HG03575 (cell line): ENCODE measurements around the gene PLD3.
"Not testable (repeated sequence)": the region's sequence is repeated elsewhere in the genome, so short reads cannot be mapped to it uniquely, and the experiment has no call there.

Experiments used
- ATAC-seq: cut with Tn5 transposase; IDR thresholded peaks from one replicate; pipeline ENCODE4 v1.9.1; 2021; ENCODE audit not compliant: unreplicated experiment, insufficient number of reproducible peaks, low FRiP score; ENCODE audit errors: extremely low read depth

Gene PLD3

DNA sequence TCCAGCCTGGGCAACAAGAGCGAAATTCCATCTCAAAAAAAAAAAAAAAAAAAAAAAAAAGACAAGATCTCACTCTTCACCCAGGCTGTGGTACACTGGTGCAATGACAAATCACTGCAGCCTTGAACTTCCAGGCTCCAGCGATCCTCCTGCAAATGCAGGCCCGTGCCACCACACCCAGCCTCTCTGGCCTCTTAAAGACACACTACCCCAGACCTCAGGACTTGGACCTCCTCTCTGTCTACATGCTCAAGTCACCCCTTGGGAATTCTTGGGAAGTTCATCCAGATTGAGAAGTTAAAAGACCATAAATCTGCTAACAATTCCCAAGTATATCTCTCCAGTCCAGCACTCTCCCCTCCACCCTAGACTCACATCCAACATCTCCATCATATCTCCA is 52.1 kb downstream of the PLD3 start:
- no peak for ATAC-seq

DNA sequence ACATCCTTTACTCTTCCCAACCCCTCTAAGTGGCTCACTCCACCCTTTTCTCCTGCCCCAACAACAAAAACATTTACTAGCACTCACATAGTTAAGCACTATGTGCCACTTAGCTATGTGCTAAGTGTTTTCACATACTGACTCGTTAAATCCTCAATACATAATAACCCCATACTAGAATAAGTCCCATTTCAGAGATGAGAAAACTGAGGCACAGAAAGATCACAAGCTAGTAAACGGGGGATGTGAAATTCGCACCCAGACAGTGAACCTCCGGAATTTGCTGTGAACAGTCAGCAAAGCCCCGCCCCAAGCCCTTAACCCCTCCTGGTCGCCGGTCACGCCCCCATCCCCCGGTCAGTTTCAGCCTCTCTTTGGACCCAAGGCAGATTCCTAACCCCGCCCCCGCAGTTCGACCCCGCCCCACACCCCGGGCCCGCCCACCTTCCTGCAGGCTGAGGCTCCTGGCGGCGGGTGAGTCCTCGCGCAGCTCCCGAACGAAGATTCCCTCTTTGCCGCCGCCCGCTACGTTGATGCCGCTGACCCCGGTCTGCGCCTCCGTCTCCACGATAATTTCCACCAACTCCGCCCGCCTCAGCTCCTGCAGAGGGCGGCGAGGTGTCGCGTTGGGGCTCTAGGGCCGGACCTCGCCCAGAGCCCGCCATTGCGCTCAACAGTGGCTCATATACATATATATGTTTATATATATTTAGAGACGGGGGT is 54.9 kb downstream of the PLD3 start:
- ATAC-seq = no peak

DNA sequence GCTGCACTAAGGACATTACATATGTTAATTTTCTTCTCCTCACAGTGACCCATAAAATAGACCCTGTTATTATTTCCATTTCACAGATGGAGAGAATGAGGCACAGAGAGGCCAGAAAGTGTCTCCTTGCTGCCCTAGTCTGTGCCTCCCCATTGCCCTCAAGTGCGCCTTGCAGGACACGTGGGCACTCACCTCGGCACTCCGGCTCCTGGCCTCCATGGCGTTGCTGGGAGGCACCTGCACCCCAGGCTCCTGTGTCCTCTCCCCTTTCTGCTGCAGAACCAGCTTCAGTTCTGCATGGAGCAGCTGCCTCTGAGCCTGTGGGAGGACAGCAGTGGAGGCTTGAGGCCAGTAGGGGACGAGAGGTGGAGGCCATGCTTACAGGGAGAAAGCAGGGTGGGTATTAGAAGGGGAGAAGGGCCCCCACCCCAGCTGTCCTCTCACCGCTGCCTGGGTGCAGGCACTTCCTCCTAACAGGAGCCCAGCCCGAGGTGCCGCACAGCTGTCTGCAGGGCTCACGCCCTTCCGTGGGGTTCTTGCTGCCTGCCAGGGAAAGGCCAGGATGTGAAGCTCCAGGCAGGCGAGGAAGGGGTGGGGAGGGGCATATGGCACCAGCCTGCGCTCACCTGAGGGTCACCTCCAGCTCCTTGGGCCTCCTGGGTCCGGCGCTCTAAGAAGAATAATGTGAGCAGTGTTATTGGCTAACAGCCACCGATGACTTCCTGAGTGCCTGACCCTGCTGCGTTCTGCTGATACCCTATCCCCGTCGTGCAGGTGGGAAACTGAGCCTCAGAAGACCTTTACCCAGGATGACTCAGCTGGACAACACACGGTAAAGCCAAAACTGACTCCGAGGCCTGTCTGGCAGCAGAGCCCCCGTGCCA is 59.5 kb downstream of the PLD3 start:
- no peak for ATAC-seq

DNA sequence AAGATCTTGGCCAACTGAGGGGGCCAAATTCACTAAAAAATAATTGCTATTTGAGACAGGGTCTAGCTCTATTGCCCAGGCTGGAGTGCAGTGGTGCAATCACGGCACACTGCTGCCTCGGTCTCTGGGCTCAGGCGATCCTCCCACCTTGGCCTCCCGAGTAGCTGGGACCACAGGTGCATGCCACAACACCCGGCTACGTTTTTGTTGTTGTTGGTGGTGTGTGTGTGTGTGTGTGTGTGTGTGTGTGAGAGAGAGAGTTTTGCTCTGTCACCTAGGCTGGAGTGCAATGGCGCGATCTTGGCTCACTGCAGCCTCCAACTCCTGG is 60.1 kb downstream of the PLD3 start:
- ATAC-seq = not testable (repeated sequence)

DNA sequence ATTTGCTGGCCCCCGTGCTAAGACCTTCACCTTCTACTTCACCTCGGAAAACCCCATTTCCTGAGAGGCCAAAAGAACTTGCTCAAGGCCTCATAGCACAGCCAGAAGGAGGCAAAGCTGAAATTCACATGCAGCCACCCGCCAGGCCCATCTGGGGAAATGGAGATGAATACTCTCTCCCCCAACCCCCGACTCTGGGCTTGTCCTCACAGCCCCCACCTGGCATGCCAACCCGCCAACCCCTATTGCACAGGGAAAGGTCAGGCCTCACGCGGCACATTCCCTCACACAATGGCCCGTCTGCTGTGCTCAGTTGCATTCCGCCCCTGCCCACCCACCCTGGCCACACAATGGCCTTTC is 61.5 kb downstream of the PLD3 start:
- ATAC-seq = no peak

- no peak for ATAC-seq
Observed at GRCh38 chr19:40411125-40411842, 62.8 kb downstream of the PLD3 start.

DNA sequence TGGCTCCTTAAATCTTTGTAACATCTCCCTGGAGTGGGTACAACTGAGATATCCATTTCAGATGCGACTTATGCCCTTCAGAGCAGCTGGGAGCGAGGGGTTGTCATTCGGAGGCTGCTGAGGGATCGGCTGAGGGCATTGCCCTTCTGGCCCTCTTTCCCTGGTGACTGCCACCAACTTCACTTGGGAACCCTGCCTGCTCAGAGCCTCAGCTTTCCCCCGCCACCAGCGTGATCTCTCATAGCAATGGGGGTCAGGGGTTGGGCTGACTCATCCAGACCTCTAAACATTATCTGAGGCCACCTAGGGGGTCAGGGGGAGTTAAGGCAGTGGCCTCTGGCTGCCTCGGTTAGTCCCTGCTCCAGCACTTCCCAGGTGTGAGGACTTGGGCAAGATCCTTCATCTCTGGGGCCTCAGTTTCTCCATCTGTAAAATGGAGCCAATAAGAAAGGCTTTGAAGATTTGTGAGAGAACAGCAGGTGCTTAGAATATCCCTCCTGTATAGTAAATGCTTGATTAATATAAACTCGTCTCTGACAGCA is 63.5 kb downstream of the PLD3 start:
- no peak for ATAC-seq

- no peak for ATAC-seq
Observed at GRCh38 chr19:40412866-40413265, 64.4 kb downstream of the PLD3 start.

DNA sequence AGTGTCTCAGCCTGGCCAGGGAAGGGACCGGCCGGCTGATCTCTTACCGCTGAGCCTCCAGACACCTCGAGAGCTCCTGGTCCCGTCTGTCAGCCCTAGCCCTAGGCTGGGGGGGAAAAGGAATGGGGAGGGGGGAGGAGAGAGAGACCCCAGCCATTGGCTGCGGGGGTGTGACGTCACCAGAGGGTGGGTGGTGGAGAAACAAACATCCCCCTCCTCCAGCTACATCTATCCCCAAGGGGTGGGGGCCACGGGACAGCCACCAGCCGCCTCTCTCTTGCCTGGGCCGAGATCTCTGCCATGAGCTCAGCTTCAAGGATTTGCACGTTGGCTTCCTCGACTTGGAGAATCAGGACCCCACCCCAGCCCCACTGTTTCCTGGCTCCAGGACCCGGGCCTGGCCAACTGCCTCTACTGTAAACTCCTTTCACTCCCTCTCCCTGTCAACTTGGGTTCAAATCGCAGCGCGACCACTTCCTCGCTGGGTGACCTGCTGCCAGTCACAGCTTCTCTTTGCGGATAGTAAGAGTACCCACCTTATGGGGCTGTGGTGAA is 64.9 kb downstream of the PLD3 start, which contains the start of gene PRX:
TSS of gene PRX (minus strand) at position 88 of the 555 bp plus-strand sequence. CDS start 5,446 bp downstream, outside the sequence.
- no peak for ATAC-seq

GRCh38 chr19:40414542-40415535 is 66.3 kb downstream of the PLD3 start:
- ATAC-seq = no peak

- no peak for ATAC-seq
Observed at GRCh38 chr19:40415768-40416167, 67.3 kb downstream of the PLD3 start.

- ATAC-seq = no peak
Observed at GRCh38 chr19:40416918-40417642, 68.6 kb downstream of the PLD3 start.

DNA sequence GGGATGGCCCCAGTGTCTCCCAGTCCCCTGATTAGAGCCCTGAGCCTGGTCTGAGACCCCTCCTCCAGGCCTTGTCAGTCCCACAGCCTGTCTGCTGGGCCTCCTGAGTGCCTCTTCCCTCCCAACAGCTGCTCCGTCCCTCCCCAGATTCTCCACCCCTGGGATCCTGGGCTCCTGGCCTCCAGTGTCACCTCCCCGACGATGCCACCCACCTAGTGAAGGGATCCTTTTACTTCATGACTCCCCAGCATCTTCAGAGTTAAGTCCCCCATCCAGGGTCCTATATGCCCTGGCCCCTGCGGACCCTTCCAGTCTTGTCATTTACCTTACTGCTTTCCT is 69.1 kb downstream of the PLD3 start:
- ATAC-seq = no peak

- no peak for ATAC-seq
Observed at GRCh38 chr19:40418040-40418439, 69.5 kb downstream of the PLD3 start.

DNA sequence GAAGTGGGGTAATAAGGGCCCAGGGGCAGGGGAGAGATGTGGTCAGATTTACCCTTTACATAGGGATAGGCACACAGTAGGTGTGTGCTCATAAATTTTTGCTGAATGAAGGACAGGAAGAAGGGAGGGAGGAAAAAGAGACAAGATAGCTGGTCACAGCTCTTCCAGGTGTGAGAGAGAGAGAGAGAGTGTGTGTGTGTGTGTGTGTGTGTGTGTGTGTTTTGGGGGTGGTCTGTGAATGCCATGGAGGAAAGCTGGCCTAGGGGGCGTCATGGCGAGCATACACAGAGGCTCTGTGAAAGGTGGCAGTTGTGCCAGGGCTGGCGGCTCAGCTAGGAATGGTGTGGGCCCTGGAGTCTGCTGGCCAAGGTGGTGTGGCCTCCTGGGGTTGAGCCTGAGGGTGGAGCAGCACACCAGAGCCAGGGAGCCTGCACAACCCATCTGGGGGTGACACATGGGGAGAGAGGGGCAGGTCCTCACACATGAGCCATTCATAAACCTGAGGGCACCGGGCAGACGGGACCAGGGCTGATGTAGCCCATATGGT is 70.6 kb downstream of the PLD3 start:
- no peak for ATAC-seq

DNA sequence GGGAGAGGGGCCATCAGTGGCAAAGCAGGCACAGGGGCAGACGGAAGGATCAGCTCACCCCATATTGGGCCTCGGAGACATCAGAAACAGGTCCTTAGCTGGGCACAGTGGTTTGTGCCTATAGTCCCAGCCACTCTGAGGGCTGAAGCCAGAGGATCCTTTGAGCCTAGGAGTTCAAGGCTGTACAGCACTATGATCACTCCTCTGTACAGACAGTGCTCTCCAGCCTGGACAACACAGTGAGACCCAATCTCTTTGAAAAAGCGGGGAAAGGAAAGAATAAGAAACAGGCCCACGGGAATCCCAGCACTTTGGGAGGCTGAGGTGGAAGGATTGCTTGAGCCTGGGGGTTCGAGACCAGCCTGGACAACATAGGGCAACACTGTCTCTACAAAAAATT is 71.3 kb downstream of the PLD3 start:
- no peak for ATAC-seq

DNA sequence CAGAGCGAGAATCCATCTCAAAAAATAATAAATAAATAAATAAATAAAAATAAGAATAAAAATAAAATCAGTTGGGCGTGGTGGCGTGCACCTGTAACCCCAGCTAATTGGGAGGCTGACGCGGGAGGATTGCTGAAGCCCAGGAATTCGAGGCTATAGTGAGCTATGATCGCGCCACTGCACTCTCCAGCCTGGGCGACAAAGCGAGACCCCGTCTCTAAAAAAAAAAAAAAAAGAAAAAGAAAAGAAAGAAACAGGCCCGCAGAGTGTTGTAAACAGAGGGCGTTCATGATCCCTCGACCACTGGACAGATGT is 71.9 kb downstream of the PLD3 start:
- no peak for ATAC-seq
